OCI-LY3 (cell line): Measurements from ENCODE around the gene MAPK8.

Source experiments
- CTCF ChIP-seq: fragments of 200-600, 300-600 bp; sonication (generic); IDR thresholded peaks from 2 replicates; pipeline ENCODE4 v1.5.1; 2014; ENCODE audit warnings: antibody characterized with exemption, low read length, low read depth
- EZH2phosphoT487 ChIP-seq: fragments of 200-600 bp; shearing (Covaris generic); IDR thresholded peaks from 2 replicates; pipeline ENCODE4 v1.6.1; 2018; ENCODE audit warnings: antibody characterized with exemption, mixed run types, low read depth

DNA sequence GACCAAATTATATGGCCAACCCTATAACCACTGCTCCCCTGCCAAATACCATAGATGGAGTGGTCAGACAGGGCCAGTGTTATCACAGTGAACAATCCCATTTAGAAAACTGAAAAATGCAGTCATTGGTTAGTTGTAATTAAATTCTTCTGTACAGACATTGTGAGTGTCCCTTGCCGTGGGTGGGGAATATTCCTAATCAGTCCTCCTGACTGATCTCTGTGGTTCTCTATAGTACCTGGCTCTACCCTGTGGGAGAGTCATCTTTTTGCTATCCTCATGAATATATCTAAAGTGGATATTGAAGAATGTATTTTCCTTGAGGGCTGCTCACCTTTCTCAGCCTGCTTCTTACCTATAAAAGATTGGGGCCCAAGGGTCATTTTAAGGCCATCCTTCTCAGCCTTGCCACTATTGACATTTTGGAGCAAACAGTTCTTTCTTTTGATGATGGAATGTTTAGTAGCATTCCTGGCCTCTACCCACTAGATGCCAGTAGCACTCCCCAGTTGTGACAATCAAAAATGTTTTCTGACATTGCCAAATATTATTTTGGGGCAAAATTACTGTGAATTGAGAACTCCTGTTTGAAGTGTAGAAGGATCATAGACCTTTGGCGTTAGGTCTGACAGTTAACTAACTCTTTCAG, 110.2 kb downstream of the MAPK8 start:
- TF ChIP-seq CTCF (no peak), EZH2phosphoT487 (no peak)
